HEK293 (cell line): ENCODE measurements around the gene MTIF2.
"Not testable (repeated sequence)": the region's sequence is repeated elsewhere in the genome, so short reads cannot be mapped to it uniquely, and the experiment has no call there.

Source experiments
- CTCF ChIA-PET: fragments of 350-600 bp; formaldehyde crosslinking; extraction: SDS; loops from one replicate; lab custom pipeline; 2021; ENCODE audit warnings: antibody characterized with exemption; lab: Yijun Ruan, JAX
- POLR2A ChIA-PET: fragments of 300-600 bp; formaldehyde crosslinking; extraction: SDS; loops from one replicate; lab custom pipeline; 2020; ENCODE audit warnings: antibody characterized with exemption, inconsistent platforms; lab: Yijun Ruan, JAX
- H3K27ac ChIP-seq: fragments of 200-500 bp; sonication (Bioruptor generic); 2 replicates; pipeline ENCODE4 v1.5.1; 2014; ENCODE audit warnings: low read depth, low read length, control low read depth, inconsistent platforms; ENCODE audit errors: extremely low read depth
- H3K36me3 ChIP-seq, 2 experiments: fragments of 200-500 bp in 1 of 2; sonication (Bioruptor generic) in 1 of 2; 1 replicate in 1 of 2; 2 replicates in 1 of 2; pipeline ENCODE4 v1.5.1; 2014 to 2017; ENCODE audit warnings: inconsistent platforms in 2 of 2, low read length in 2 of 2; ENCODE audit not compliant: control insufficient read depth in 2 of 2, insufficient read depth in 1 of 2
- H3K4me1 ChIP-seq: fragments of 200-500 bp; sonication (Bioruptor generic); 2 replicates; pipeline ENCODE4 v1.5.1; 2014; ENCODE audit warnings: mild to moderate bottlenecking, low read length, inconsistent platforms; ENCODE audit not compliant: control insufficient read depth, insufficient read depth
- H3K4me3 ChIP-seq: 2 replicates; pipeline ENCODE4 v1.5.1; 2011; ENCODE audit warnings: low read depth, mild to moderate bottlenecking, control low read depth, low read length, moderate library complexity
- H3K9me3 ChIP-seq: fragments of 200-500 bp; sonication (Bioruptor generic); 2 replicates; pipeline ENCODE4 v1.5.1; 2014; ENCODE audit warnings: low read depth, low read length, inconsistent platforms; ENCODE audit not compliant: control insufficient read depth, insufficient read depth
- SCRT1 ChIP-seq: fragments of 450-650 bp; formaldehyde crosslinking; IDR thresholded peaks from 2 replicates; pipeline ENCODE4 v1.5.1; 2016; ENCODE audit warnings: missing biosample characterization, missing genetic modification characterization, borderline replicate concordance
- SCRT2 ChIP-seq: fragments of 450-650 bp; formaldehyde crosslinking; IDR thresholded peaks from 2 replicates; pipeline ENCODE4 v1.5.1; 2016; ENCODE audit warnings: missing biosample characterization, missing genetic modification characterization

MTIF2 gene

DNA sequence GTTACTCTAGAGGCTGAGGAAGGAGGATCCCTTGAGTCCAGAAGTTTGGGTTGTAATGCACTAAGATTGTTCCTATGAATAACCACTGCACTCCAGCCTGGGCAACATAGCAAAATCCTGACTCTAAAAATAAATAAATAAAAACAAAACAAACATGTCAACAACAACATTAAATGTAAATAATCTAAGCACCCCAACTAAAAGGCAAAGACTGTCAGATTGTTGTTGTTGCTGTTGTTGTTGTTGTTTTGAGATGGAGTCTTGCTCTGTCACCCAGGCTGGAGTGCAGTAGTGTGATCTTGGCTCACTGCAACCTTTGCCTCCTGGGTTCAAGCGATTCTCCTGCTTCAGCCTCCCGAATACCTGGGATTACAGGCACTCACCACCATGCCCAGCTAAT lies 77.1 kb downstream of the MTIF2 start:
- H3K4me1 ChIP-seq, POLR2A ChIA-PET, H3K9me3 ChIP-seq, CTCF ChIA-PET, H3K4me3 ChIP-seq, H3K27ac ChIP-seq: not testable (repeated sequence)
- H3K36me3 ChIP-seq: peaks cover 0 to 27% of the 10 kb centered on the region in 2 experiments; a peak in 2 of 3 replicates

- CTCF ChIA-PET: interaction anchor here (0.6 to 1.0 kb wide), 3 partner anchors 10 to 481 kb away, joined by 3 to 7 read pairs (median 4); no protein-coding TSS in a partner anchor
- POLR2A ChIA-PET, H3K4me1 ChIP-seq: not testable (repeated sequence)
These were observed 82.2 kb downstream of the MTIF2 start for GRCh38 chr2:55186837-55187236.

More at GRCh38 chr2:55186837-55187236, 82.2 kb downstream of the MTIF2 start:
- H3K36me3 ChIP-seq, H3K9me3 ChIP-seq, H3K27ac ChIP-seq, H3K4me3 ChIP-seq: not testable (repeated sequence)
- TF ChIP-seq SCRT2 (tag by site-specific recombination) (peak; percentile 83), SCRT1 (peak; percentile 64)
